Vagina (tissue), 2 donors: Measurements from ENCODE around the gene UBE2D1.

Source experiments
- POLR2A ChIP-seq, 2 donors: fragments of 450-650 bp; IDR thresholded peaks; one replicate each; pipeline ENCODE4 v1.6.1; 2017; ENCODE audit warnings: antibody characterized with exemption in 2 of 2, mild to moderate bottlenecking in 2 of 2, moderate library complexity in 2 of 2
- POLR2AphosphoS5 ChIP-seq, 2 donors: sonication (generic); formaldehyde crosslinking; IDR thresholded peaks; one replicate each; pipeline ENCODE4 v1.9.0; 2017; ENCODE audit warnings: antibody characterized with exemption in 2 of 2, mild to moderate bottlenecking in 2 of 2, low read depth in 1 of 2; ENCODE audit not compliant: insufficient read depth in 1 of 2
- TF ChIP-seq, protein P1 (sequence below), 3 experiments: fragments of 450-650 bp in 2 of 3; fragments of 200-600 bp in 1 of 3; sonication (generic) in 1 of 3; IDR thresholded peaks; one replicate each; pipeline ENCODE4 v1.5.1; 2017 to 2019; ENCODE audit warnings: antibody characterized with exemption in 3 of 3, mild to moderate bottlenecking in 2 of 3, moderate library complexity in 2 of 3

DNA sequence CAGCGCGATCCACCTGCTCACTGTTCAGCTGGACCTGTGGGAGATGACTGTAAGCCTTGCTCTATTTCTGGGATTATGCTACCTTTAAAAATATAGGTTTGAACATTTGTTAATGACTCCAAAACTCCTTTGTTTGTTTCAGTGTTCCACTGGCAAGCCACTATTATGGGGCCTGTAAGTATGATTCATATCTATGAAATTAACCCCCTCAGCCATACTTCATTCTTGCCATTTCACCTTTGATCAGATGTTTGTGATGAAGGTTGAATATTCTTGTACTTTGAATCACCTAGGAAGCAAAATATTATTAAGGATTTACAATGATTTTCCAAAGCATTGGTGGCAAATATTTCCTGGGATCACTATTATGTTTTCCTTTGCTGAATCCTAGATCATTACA lies 26.5 kb downstream of the UBE2D1 start:
- TF ChIP-seq, protein P1, sequence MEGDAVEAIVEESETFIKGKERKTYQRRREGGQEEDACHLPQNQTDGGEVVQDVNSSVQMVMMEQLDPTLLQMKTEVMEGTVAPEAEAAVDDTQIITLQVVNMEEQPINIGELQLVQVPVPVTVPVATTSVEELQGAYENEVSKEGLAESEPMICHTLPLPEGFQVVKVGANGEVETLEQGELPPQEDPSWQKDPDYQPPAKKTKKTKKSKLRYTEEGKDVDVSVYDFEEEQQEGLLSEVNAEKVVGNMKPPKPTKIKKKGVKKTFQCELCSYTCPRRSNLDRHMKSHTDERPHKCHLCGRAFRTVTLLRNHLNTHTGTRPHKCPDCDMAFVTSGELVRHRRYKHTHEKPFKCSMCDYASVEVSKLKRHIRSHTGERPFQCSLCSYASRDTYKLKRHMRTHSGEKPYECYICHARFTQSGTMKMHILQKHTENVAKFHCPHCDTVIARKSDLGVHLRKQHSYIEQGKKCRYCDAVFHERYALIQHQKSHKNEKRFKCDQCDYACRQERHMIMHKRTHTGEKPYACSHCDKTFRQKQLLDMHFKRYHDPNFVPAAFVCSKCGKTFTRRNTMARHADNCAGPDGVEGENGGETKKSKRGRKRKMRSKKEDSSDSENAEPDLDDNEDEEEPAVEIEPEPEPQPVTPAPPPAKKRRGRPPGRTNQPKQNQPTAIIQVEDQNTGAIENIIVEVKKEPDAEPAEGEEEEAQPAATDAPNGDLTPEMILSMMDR (IDR thresholded peaks at IDR 0.05): no peak
- TF ChIP-seq POLR2AphosphoS5 (IDR thresholded peaks at IDR 0.05; ENCODE audit: insufficient read depth in 1 of 2, low read depth in 1 of 2) (no peak), POLR2A (IDR thresholded peaks at IDR 0.05) (no peak)
